B cell (primary cell): Measurements from ENCODE around the gene HTRA3. TPM values are rescaled to one million over a fixed set of nuclear protein-coding genes. Genes with fewer than 3 reads are reported as not detected.

ENCODE experiments used
- ATAC-seq: fragments of 200-7000 bp; cut with Tn5 transposase; one replicate; pipeline ENCODE4 v1.10.0; 2021; ENCODE audit warnings: low read depth, mild to moderate bottlenecking, moderate number of reproducible peaks, moderate library complexity
- CTCF ChIA-PET: fragments of 350-600 bp; sonication (Branson Sonifier 250); formaldehyde crosslinking; loops from one replicate; lab custom pipeline; 2021; ENCODE audit warnings: antibody characterized with exemption, inconsistent platforms; lab: Charles Lee
- POLR2A ChIA-PET: fragments of 350-600 bp; sonication (Branson Sonifier 250); formaldehyde crosslinking; loops from one replicate; lab custom pipeline; 2021; ENCODE audit warnings: antibody characterized with exemption; lab: Charles Lee
- DNase-seq: peaks from one replicate; pipeline ENCODE4 v3.0.0; 2013
- H2AFZ ChIP-seq: 2 replicates; pipeline ENCODE4 v1.6.1; 2012; ENCODE audit warnings: mild to moderate bottlenecking, low read depth, low read length; ENCODE audit not compliant: insufficient read depth, poor library complexity, severe bottlenecking
- H3K27ac ChIP-seq, 2 donors: 1 replicate in 1 of 2; 2 replicates in 1 of 2; pipeline ENCODE4 v1.5.1; 2012 to 2013; ENCODE audit warnings: low read length in 2 of 2, mild to moderate bottlenecking in 2 of 2, moderate library complexity in 1 of 2
- H3K27me3 ChIP-seq, 4 experiments: fragments of 200-600 bp in 1 of 4; sonication (generic) in 1 of 4; replicated peaks in 1 of 4; 1 replicate in 2 of 4; 2 replicates in 2 of 4; pipeline versions ENCODE4 v1.6.1 to v1.7.0; 2013 to 2016; ENCODE audit warnings: low read length in 3 of 4, mild to moderate bottlenecking in 2 of 4, mixed read lengths in 1 of 4, moderate library complexity in 1 of 4; ENCODE audit not compliant: insufficient read depth in 4 of 4, control insufficient read depth in 3 of 4; ENCODE audit errors: control extremely low read depth in 1 of 4
- H3K36me3 ChIP-seq, 2 experiments: replicated peaks in 1 of 2; 1 replicate in 1 of 2; 2 replicates in 1 of 2; pipeline versions ENCODE4 v1.6.1 to v1.7.1; 2013; ENCODE audit warnings: low read length in 1 of 2; ENCODE audit not compliant: insufficient read depth in 2 of 2, control insufficient read depth in 1 of 2; ENCODE audit errors: control extremely low read depth in 1 of 2, extremely low read depth in 1 of 2
- H3K4me1 ChIP-seq, 2 donors: fragments of 200-600 bp in 1 of 2; sonication (generic) in 1 of 2; 1 replicate in 1 of 2; 2 replicates in 1 of 2; pipeline versions ENCODE4 v1.5.1 to v1.6.1; 2013 to 2017; ENCODE audit warnings: low read length in 2 of 2; ENCODE audit not compliant: control insufficient read depth in 2 of 2, insufficient read depth in 2 of 2
- H3K4me2 ChIP-seq: replicated peaks from 2 replicates; pipeline ENCODE3; 2012; ENCODE audit warnings: mild to moderate bottlenecking, low read depth, low read length; ENCODE audit not compliant: poor library complexity, severe bottlenecking
- H3K4me3 ChIP-seq, 5 experiments: fragments of 200-600 bp in 1 of 5; sonication (generic) in 1 of 5; 1 replicate in 3 of 5; 2 replicates in 2 of 5; pipeline versions ENCODE4 v1.5.1 to v1.7.0; 2011 to 2016; ENCODE audit warnings: low read length in 4 of 5, mild to moderate bottlenecking in 4 of 5, low read depth in 2 of 5, control low read depth in 1 of 5, moderate library complexity in 1 of 5; ENCODE audit not compliant: insufficient read depth in 1 of 5; ENCODE audit errors: control extremely low read depth in 1 of 5, extremely low read depth in 1 of 5
- H3K79me2 ChIP-seq: fragments of 200-600 bp; sonication (generic); one replicate; pipeline ENCODE4 v1.6.0; 2016; ENCODE audit warnings: low read length; ENCODE audit not compliant: control insufficient read depth, insufficient read depth
- H3K9ac ChIP-seq: fragments of 200-600 bp; sonication (generic); 2 replicates; pipeline ENCODE4 v1.6.1; 2017; ENCODE audit warnings: mild to moderate bottlenecking, low read length, moderate library complexity
- H3K9me3 ChIP-seq, 3 donors: one replicate each; pipeline versions ENCODE4 v1.6.1 to v1.7.1; 2013; ENCODE audit warnings: low read length in 2 of 3; ENCODE audit not compliant: control insufficient read depth in 2 of 3, insufficient read depth in 1 of 3; ENCODE audit errors: control extremely low read depth in 1 of 3
- H4K20me1 ChIP-seq: 2 replicates; pipeline ENCODE4 v1.6.0; 2012; ENCODE audit warnings: mild to moderate bottlenecking, low read length; ENCODE audit not compliant: insufficient read depth, control insufficient read depth, poor library complexity, severe bottlenecking
- H3K27ac Mint-ChIP-seq: one replicate; pipeline ENCODE4 v1.8.0; 2021; ENCODE audit warnings: mixed read lengths
- H3K27me3 Mint-ChIP-seq: one replicate; pipeline ENCODE4 v1.8.0; 2021; ENCODE audit warnings: mixed read lengths
- H3K4me1 Mint-ChIP-seq: one replicate; pipeline ENCODE4 v1.8.0; 2021; ENCODE audit warnings: mixed read lengths
- H3K4me3 Mint-ChIP-seq: one replicate; pipeline ENCODE4 v1.8.0; 2021; ENCODE audit warnings: mixed read lengths
- H3K9me3 Mint-ChIP-seq: one replicate; pipeline ENCODE4 v1.8.0; 2022; ENCODE audit warnings: mixed read lengths; ENCODE audit not compliant: insufficient read depth
- CTCF ChIP-seq: fragments of 200-600 bp; IDR thresholded peaks from one replicate; pipeline ENCODE4 v1.8.0; 2022; ENCODE audit warnings: antibody characterized with exemption, mild to moderate bottlenecking
- EZH2 ChIP-seq: IDR thresholded peaks from 2 replicates; pipeline ENCODE4 v1.6.1; 2012; ENCODE audit warnings: borderline replicate concordance, low read depth, mild to moderate bottlenecking, moderate library complexity, low read length; ENCODE audit not compliant: insufficient read depth, poor library complexity, severe bottlenecking
- WGBS: methylation state at CpG from one replicate; pipeline ENCODE4 v1.1.5; 2013; ENCODE audit warnings: missing lambda C conversion rate; ENCODE audit not compliant: insufficient coverage; 5-methylcytosine and 5-hydroxymethylcytosine counted together
- intact Hi-C: fragments of 100-400 bp; cut with micrococcal nuclease; formaldehyde crosslinking; loops from one replicate; pipeline ENCODE4 v1.10.0; 2022
- polyA plus RNA-seq: library from polyadenylated mRNA; depleted of rRNA; stranded (reverse); fragments of >200 nt; gene quantifications from 2 replicates; pipeline ENCODE4 v1.2.3, GENCODE V29; 2012
- total RNA-seq, 2 donors: library from RNA; stranded (reverse); fragments of 120-200 nt in 1 of 2; gene quantifications; 1 replicate in 1 of 2; 2 replicates in 1 of 2; pipeline versions ENCODE4 v1.2.3 to v1.2.4, GENCODE V29; 2013 to 2022

The HTRA3 gene
- total and polyA plus RNA-seq, 2 donors (not counting 1 experiment from before 2014, with no cell fraction given): not detected

GRCh38 chr4:8308856-8309771 lies 39.6 kb downstream of the HTRA3 start:
- CTCF ChIA-PET: no interaction called here
- H3K27me3 Mint-ChIP-seq: peaks cover 11% of the 10 kb centered on the region
- H3K9ac ChIP-seq: no peak overlapping the region

More at GRCh38 chr4:8308856-8309771, 39.6 kb downstream of the HTRA3 start:
- H3K27ac ChIP-seq: no peak overlapping the region
- H3K4me1 Mint-ChIP-seq: no peaks in the 10 kb centered on the region
- no peak overlapping the region for H3K4me3 Mint-ChIP-seq
- no peaks in the 10 kb centered on the region for H3K27me3 ChIP-seq
- no peak for ATAC-seq
- H3K4me2 ChIP-seq: no peak overlapping the region
- H3K79me2 ChIP-seq: no peaks in the 10 kb centered on the region
- H3K4me3 ChIP-seq: no peak overlapping the region
- H3K9me3 ChIP-seq: peaks cover 0 to 5% (median 0%) of the 10 kb centered on the region in 3 donors
- H3K9me3 Mint-ChIP-seq: no peaks in the 10 kb centered on the region
- no peak overlapping the region for H2AFZ ChIP-seq
- TF ChIP-seq CTCF (no peak), EZH2 (no peak)
- no peak overlapping the region for H3K27ac Mint-ChIP-seq
- no peak for DNase-seq
- no peaks in the 10 kb centered on the region for H3K36me3 ChIP-seq
- 92% methylated on average over 23 of the region's 24 CpGs for WGBS
- intact Hi-C loops: no loop called here
- no peaks in the 10 kb centered on the region for H4K20me1 ChIP-seq
- no peaks in the 10 kb centered on the region for H3K4me1 ChIP-seq
- POLR2A ChIA-PET: no interaction called here
